Type B pancreatic cell (in vitro differentiated cells): ENCODE data around the gene ADIPOR2. TPM values are rescaled to one million over a fixed set of nuclear protein-coding genes. Genes with fewer than 3 reads are reported as not detected.

ENCODE experiments used
- DNase-seq: peaks from one replicate; pipeline ENCODE4 v3.0.0; 2021; ENCODE audit warnings: mixed read lengths; ENCODE audit not compliant: unreplicated experiment; ENCODE audit errors: extremely low spot score
- H3K27ac Mint-ChIP-seq: 2 replicates; pipeline ENCODE4 v1.8.0; 2021; ENCODE audit warnings: mild to moderate bottlenecking, mixed read lengths
- H3K27me3 Mint-ChIP-seq: 2 replicates; pipeline ENCODE4 v1.8.0; 2021; ENCODE audit warnings: mixed read lengths
- H3K36me3 Mint-ChIP-seq: 2 replicates; pipeline ENCODE4 v1.8.0; 2021; ENCODE audit warnings: mixed read lengths
- H3K4me1 Mint-ChIP-seq: one replicate; pipeline ENCODE4 v1.8.0; 2021; ENCODE audit warnings: mixed read lengths; ENCODE audit not compliant: unreplicated experiment
- H3K4me3 Mint-ChIP-seq: 2 replicates; pipeline ENCODE4 v1.8.0; 2021; ENCODE audit warnings: mild to moderate bottlenecking, mixed read lengths
- H3K9me3 Mint-ChIP-seq: 2 replicates; pipeline ENCODE4 v1.8.0; 2021; ENCODE audit warnings: mixed read lengths
- total RNA-seq: library from RNA; stranded (reverse); gene quantifications from 2 replicates; pipeline ENCODE4 v1.2.1, GENCODE V29; 2021; ENCODE audit warnings: low replicate concordance
- TF ChIP-seq, protein P1 (sequence below): fragments of 200-600 bp; sonication (generic); conservative IDR thresholded peaks from 2 replicates; pipeline ENCODE4 v1.5.0; 2021; ENCODE audit warnings: antibody characterized with exemption, mild to moderate bottlenecking

The ADIPOR2 gene
- total RNA-seq, 1 donor from 2014 or later = 49.2 TPM

- H3K36me3 Mint-ChIP-seq = no peaks in the 10 kb centered on the region
- H3K27ac Mint-ChIP-seq = no peak overlapping the region
- H3K27me3 Mint-ChIP-seq = peaks cover 22% of the 10 kb centered on the region
- peaks cover 5% of the 10 kb centered on the region for H3K4me1 Mint-ChIP-seq
- TF ChIP-seq, protein P1, sequence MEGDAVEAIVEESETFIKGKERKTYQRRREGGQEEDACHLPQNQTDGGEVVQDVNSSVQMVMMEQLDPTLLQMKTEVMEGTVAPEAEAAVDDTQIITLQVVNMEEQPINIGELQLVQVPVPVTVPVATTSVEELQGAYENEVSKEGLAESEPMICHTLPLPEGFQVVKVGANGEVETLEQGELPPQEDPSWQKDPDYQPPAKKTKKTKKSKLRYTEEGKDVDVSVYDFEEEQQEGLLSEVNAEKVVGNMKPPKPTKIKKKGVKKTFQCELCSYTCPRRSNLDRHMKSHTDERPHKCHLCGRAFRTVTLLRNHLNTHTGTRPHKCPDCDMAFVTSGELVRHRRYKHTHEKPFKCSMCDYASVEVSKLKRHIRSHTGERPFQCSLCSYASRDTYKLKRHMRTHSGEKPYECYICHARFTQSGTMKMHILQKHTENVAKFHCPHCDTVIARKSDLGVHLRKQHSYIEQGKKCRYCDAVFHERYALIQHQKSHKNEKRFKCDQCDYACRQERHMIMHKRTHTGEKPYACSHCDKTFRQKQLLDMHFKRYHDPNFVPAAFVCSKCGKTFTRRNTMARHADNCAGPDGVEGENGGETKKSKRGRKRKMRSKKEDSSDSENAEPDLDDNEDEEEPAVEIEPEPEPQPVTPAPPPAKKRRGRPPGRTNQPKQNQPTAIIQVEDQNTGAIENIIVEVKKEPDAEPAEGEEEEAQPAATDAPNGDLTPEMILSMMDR = no peak
- no peaks in the 10 kb centered on the region for H3K9me3 Mint-ChIP-seq
- no peak overlapping the region for H3K4me3 Mint-ChIP-seq
- DNase-seq = peak; percentile 60
Measured at GRCh38 chr12:1798641-1799020, 107.8 kb downstream of the ADIPOR2 start.

DNA sequence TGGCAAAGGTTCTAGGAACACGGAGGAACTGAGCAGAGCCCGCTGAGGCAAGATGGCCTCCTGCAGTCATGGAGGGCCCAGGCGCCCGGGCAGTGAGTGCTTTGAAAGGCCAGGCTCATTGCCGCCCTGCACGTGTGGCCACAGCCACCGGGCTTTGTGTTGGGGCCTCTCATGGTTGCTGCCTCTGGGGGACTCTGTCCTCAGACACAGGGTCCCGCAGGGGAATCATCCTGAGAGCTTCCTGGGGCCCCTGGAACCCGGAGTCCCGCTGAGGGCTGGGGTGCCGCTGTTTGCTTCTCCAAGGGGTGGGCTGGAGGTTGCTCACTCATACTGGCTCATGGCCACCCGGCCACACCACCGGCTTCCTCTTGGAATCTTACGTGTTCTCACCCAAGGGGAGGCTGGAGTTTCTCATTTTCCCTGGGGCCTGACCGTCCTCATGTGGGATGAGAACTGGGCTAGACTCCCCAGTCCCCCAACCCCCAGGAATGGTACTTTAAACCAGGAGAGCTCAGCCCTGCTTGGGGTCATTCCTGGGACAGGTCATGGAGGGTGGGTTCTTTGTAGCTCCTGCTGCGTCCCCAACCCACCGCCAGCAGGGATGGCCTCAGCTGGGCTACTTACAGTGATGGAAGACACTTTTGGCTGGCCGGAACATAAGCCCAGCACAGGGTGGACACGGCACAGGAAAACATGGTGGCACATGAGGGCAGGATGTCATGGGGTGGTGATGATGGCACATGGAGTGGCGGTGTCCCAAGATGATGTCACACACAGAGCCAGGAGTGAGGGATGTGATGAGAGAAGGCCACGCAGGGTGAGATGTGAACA, 108.4 kb downstream of the ADIPOR2 start:
- Mint-ChIP-seq H3K4me3 (no peak overlapping the region), H3K4me1 (peaks cover 6% of the 10 kb centered on the region), H3K27ac (no peak overlapping the region), H3K9me3 (peaks cover 1% of the 10 kb centered on the region), H3K36me3 (no peaks in the 10 kb centered on the region), H3K27me3 (peaks cover 23% of the 10 kb centered on the region)
- TF ChIP-seq, protein P1 = no peak
- DNase-seq = peak; percentile 67

- H3K36me3 Mint-ChIP-seq = no peaks in the 10 kb centered on the region
- no peak overlapping the region for H3K27ac Mint-ChIP-seq
- TF ChIP-seq, protein P1 = no peak
Measured at GRCh38 chr12:1799882-1800400, 109.1 kb downstream of the ADIPOR2 start.

DNA sequence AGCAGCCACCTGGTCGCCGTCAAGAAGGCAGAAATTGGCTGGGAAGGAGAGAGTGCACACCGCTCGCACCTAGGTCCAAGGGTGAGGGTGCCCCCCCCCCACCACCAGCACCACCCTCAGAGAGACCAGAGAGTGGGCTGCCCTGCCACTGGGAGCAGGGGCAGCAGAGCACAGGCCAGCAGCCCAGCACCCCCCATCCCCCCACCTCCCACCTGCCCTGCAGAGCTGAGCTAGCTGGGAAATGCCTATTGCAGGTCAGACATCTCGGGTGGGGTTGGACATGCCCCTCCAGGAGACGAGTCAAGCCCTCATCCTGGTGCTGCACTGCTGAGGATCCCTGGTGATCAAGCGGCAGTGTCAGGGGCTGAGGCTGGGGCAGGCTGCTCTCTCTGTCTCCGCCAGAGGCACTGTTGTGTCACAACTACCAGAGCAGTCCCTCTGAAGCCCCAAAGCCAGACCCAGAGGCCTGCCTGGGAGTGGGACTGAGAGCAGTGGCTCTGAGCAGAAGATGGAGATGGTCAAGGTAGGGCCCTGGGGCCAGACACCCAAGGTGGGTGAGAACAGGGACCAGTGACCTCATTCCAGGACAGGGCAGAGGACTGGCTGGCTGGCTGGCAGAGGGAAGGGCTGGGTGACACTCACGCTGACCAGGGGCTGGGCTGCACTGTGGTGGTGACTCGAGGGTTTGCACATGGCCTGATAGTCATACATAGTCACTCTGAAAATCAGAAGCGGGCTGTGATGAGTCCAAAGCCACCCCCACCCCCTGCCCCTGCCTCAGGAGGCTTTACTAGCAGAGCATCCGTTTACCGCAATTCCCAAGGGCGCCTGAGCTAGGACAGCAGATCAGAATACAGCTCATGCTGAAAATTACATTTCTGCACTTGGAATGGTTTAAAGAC, 109.8 kb downstream of the ADIPOR2 start:
- H3K27me3 Mint-ChIP-seq = peaks cover 20% of the 10 kb centered on the region
- TF ChIP-seq, protein P1 = peak; percentile 40
- H3K9me3 Mint-ChIP-seq = peaks cover 6% of the 10 kb centered on the region
- peak; percentile 62 for DNase-seq
- no peak overlapping the region for H3K27ac Mint-ChIP-seq
- H3K4me1 Mint-ChIP-seq = peaks cover 9% of the 10 kb centered on the region
- H3K4me3 Mint-ChIP-seq = no peak overlapping the region
- no peaks in the 10 kb centered on the region for H3K36me3 Mint-ChIP-seq

More at GRCh38 chr12:1799882-1800400, 109.1 kb downstream of the ADIPOR2 start:
- H3K4me3 Mint-ChIP-seq = no peak overlapping the region
- peaks cover 10% of the 10 kb centered on the region for H3K4me1 Mint-ChIP-seq
- H3K27me3 Mint-ChIP-seq = peaks cover 22% of the 10 kb centered on the region
- peak; percentile 59 for DNase-seq
- H3K9me3 Mint-ChIP-seq = peaks cover 6% of the 10 kb centered on the region

DNA sequence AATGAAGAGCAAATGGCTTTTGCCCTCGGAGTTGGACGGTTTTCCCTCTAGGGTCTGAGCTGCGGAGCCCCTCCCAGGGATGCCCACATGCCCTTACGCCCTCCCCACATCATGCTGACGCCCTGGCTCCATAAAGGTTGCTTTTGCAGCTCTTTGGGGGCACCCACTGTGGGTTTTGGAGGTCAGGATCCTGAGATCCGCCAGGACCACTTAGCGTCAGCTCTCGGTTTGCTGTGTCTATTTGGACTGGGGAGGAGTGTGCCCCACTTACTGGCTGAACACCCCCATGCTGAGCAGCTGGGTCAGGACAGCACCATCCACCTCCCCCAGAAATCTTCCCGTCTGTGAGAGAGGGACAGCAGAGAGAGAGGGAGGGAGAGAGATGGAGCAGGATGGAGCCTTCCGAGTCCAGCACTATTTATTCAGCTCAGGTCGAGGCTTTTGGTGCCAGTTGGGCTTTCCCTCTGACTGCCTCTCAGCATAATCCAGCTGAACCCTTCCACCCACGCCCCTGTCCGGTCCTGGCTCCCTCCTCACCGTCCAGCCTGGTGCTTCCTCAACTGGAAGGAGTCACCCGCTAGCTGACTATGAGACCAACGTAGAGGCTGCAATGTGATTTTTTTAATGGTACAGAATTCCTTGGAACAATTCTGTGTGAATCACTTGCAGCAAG, 110.6 kb downstream of the ADIPOR2 start:
- Mint-ChIP-seq H3K9me3 (peaks cover 6% of the 10 kb centered on the region), H3K36me3 (no peaks in the 10 kb centered on the region), H3K4me3 (no peak overlapping the region), H3K27ac (peak overlapping the region; percentile 21), H3K27me3 (peaks cover 17% of the 10 kb centered on the region), H3K4me1 (peaks cover 6% of the 10 kb centered on the region)
- DNase-seq = peak; percentile 62
- TF ChIP-seq, protein P1 = no peak
